Esophagus squamous epithelium (tissue), 4 donors: ENCODE data around the gene TUBB1.

Experiments used
- CTCF ChIP-seq, 6 experiments: fragments of 450-650 bp in 4 of 6; fragments of 200-600 bp in 2 of 6; sonication (generic) in 2 of 6; IDR thresholded peaks; one replicate each; pipeline ENCODE4 v1.5.1; 2016 to 2019; ENCODE audit warnings: antibody characterized with exemption in 6 of 6, mild to moderate bottlenecking in 4 of 6, moderate library complexity in 4 of 6
- POLR2A ChIP-seq, 4 donors: fragments of 450-650 bp; IDR thresholded peaks; one replicate each; pipeline ENCODE4 v1.6.1; 2017; ENCODE audit warnings: antibody characterized with exemption in 4 of 4, mild to moderate bottlenecking in 4 of 4, moderate library complexity in 3 of 4

GRCh38 chr20:58990651-58991445, 28.4 kb upstream of the TUBB1 start:
- TF ChIP-seq CTCF (IDR thresholded peaks at IDR 0.05) (no peak), POLR2A (IDR thresholded peaks at IDR 0.05) (no peak)
